ENCODE results near the gene IFNAR2.
"Not testable (repeated sequence)": the region's sequence is repeated elsewhere in the genome, so short reads cannot be mapped to it uniquely, and the experiment has no call there.

Gene IFNAR2

DNA sequence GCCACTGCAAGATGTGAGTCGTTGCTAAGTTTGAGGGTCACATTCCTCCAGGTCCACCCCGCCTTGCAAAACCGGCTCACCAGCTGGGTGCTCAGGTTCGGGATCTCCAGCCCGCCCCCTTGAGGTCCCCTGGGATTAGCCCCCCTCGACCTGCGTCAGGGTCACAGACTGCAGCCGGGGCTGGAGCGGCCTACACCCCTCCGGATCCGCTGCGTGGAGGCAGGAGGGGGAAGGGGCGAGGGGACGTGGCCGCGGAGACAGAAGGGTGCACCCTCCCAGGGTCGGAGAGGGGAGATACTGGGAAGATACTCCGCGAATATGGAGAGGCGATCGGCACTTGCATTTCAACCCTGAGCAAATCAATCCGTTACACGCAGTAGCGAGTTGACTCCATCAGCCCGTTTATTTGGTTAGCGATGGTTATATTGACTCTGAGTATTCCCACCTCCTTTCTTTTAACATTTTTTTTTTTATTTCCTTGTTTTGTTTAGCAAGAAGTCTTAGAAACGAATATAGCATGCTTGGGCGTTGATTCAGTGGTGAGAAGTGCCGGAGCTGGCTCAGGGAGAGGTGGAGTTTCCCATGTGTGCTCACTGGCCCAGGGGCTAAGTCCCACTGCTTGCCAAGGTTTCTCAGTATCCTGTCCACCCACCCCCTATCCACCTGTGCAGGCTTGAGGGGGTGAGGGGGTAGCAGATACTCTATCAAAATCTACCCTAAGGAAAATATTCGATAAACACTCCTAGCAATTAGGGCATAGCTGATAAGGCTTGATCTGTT lies 997 bp downstream of the IFNAR2 start:
- Mint-ChIP-seq H3K9me3 (no peaks in the 10 kb centered on the region), H3K4me3 (peak overlapping the region; percentile 92), H3K27ac (peak overlapping the region; percentile 91), H3K27me3 (no peaks in the 10 kb centered on the region), H3K4me1 (peaks cover 29% of the 10 kb centered on the region), H3K36me3 (peaks cover 13% of the 10 kb centered on the region)
- DNase-seq (ENCODE audit: low spot score in 2 of 2) (peak; percentile 61 to 63), ATAC-seq (ENCODE audit: low read depth) (peak; percentile 56)

DNA sequence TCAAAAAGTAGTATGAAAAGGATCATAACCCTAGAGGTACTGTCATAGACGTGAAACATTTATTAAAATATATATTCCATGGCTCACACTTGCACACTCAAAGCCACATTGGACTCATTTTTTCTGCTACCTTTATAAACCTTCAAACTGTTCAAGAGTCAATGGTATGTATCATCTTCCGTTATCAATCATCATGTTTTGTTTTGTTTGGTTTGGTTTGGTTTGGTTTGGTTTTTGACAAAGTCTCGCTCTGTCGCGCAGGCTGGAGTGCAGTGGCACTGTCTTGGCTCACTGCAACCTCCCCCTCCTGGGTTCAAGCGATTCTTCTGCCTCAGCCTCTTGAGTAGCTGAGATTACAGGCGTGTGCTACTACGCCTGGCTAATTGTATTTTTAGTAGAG lies 1.8 kb downstream of the IFNAR2 start:
- ATAC-seq (ENCODE audit: low read depth): no peak
- peak overlapping the region; percentile 89 for H3K4me3 Mint-ChIP-seq
- H3K4me1 Mint-ChIP-seq: peaks cover 35% of the 10 kb centered on the region
- H3K27ac Mint-ChIP-seq: peak overlapping the region; percentile 83
- H3K27me3 Mint-ChIP-seq: no peaks in the 10 kb centered on the region
- H3K9me3 Mint-ChIP-seq: no peaks in the 10 kb centered on the region
- H3K36me3 Mint-ChIP-seq: peaks cover 16% of the 10 kb centered on the region
- no peak for DNase-seq (ENCODE audit: low spot score in 2 of 2)

DNA sequence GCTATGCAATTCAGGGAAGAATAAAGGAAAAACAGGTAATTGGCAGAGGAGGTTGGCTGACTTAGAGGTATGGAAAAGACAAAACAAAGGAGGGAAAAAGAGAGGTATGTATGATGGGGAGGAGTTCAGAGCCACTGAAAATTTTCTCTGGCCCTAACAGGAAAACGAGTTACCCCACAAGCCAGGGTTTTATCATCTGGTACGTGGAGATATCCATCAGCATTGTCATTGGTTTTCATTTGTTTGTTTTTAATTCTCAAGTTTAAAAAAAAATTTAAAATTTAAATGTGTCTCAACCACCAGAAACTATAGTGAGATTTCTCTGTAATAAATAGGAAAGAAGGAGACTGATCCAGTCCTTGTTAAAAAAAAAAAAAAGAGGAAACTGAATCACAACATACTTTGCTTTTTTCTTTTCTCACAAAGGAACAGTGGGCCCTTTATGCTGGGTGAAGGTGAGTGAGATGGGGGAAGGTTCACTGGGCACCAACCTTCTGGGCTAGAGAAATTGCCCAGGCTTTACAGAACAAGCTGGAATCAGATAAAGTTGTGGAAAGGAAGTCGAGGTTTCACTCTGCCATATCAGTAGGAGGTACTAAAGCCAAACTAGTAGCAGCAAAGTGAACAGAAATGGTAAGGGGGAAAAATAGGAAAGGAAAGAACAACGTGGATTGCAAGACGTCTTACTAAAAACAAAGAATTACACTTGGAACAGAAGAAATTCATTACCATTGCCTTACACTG lies 2.7 kb downstream of the IFNAR2 start:
- Mint-ChIP-seq H3K9me3 (no peaks in the 10 kb centered on the region), H3K4me1 (peaks cover 43% of the 10 kb centered on the region), H3K36me3 (peaks cover 20% of the 10 kb centered on the region), H3K4me3 (peak overlapping the region; percentile 89), H3K27me3 (no peaks in the 10 kb centered on the region), H3K27ac (peak overlapping the region; percentile 83)
- DNase-seq (ENCODE audit: low spot score in 2 of 2): no peak
- ATAC-seq (ENCODE audit: low read depth): no peak

DNA sequence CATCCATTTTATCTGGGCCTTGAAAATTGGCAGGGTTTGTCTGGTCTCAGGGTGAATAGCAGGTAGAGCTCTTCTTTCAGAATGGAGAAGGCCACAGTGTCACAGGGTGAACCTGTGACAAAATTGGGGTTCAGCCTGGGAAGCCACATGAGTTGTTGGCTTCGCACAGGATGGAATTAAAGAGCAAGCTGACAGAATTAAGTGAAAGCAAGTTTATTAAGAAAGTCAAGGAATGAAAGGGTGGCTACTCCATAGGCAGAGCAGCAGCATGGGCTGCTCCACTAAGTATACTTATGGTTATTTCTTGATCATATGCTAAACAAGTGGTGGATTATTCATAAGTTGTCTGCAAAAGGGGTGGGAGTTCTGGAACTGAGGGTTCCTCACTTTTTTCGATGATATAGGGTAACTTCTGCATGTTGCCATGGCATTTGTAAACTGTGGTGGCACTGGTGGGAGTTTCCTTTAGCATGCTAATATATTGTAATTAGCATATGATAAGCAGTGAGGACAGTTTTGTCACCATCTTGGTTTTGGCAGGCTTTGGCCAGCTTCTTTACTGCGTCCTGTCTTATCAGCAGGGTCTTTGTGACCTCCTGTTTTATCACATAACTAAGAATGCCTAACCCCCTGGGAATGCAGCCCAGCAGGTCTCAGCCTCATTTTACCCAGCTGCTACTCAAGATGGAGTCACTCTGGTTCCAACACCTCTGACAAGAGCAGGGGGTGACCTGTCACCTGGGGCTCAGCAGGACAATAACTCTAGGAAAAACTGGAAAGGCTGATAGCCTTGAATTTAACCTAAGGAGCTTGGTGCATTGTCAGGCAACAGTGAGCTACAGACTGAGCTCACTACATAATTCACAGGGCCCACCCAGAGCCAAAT lies 5.1 kb downstream of the IFNAR2 start:
- H3K27me3 Mint-ChIP-seq: no peaks in the 10 kb centered on the region
- H3K27ac Mint-ChIP-seq: peak overlapping the region; percentile 75
- H3K36me3 Mint-ChIP-seq: peaks cover 23% of the 10 kb centered on the region
- DNase-seq (ENCODE audit: low spot score in 2 of 2) (no peak), ATAC-seq (ENCODE audit: low read depth) (no peak)
- no peaks in the 10 kb centered on the region for H3K9me3 Mint-ChIP-seq
- peaks cover 57% of the 10 kb centered on the region for H3K4me1 Mint-ChIP-seq
- H3K4me3 Mint-ChIP-seq: no peak overlapping the region

DNA sequence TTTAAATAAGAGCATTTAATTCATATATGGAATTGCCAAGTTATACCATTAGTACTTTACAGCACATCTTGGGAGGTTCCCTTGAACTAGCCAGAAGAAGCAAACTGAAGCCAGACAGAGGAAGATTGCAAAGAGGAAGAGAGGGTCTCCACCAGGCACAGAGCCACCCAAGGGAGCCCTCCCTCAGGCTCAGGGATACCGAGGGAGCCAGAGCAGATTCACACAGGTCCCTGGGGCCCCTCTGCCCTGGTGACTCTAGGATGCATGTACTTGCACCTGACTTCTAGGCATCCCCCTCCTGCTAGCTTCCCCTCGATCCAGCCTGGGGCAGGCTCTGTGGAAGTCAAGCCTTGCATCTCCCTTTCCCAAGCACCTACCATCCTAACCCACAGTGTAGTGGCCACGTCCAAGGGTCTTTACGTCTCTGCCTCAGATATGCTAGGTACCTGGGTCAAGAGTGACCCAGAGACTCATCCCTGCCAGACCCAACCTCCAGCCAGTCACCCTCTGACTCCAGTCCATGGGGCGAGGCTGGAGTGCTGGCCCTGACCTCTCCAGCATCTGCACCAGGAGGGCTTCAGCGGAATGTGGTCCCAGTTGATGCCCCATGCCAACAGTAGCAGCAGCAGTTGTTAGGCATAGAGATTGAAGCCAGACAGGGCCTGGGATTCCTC lies 6.4 kb downstream of the IFNAR2 start:
- no peak for ATAC-seq (ENCODE audit: low read depth)
- peaks cover 25% of the 10 kb centered on the region for H3K36me3 Mint-ChIP-seq
- H3K4me3 Mint-ChIP-seq: no peak overlapping the region

DNA sequence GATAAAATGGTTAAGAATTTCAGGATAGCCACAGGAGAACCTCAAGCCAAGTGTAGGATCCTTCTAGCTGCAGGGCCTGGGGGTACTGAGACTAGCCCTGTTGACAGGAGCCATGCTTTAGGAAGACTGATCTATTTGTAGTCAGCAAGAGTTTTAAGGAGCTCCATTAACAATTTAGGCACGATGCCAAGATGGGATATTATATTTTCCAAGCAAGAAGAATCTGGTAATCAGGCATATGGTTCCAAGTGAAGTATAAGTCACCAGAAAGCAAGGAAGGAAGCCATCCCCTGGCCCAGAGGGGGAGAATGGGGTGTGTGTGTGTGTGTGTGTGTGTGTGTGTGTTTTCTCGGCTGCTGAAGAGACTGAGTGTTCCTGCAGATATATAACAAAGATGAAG lies 7.0 kb downstream of the IFNAR2 start:
- no peak for DNase-seq (ENCODE audit: low spot score in 2 of 2)
- Mint-ChIP-seq H3K36me3 (peaks cover 26% of the 10 kb centered on the region), H3K27ac (peak overlapping the region; percentile 18), H3K9me3 (no peaks in the 10 kb centered on the region), H3K27me3 (no peaks in the 10 kb centered on the region), H3K4me3 (no peak overlapping the region), H3K4me1 (peaks cover 57% of the 10 kb centered on the region)
- no peak for ATAC-seq (ENCODE audit: low read depth)

More for the DNA sequence above, 6.4 kb downstream of the IFNAR2 start:
- no peaks in the 10 kb centered on the region for H3K9me3 Mint-ChIP-seq
- H3K27me3 Mint-ChIP-seq: no peaks in the 10 kb centered on the region
- peaks cover 61% of the 10 kb centered on the region for H3K4me1 Mint-ChIP-seq
- peak overlapping the region; percentile 18 for H3K27ac Mint-ChIP-seq
- DNase-seq (ENCODE audit: low spot score in 2 of 2): no peak

DNA sequence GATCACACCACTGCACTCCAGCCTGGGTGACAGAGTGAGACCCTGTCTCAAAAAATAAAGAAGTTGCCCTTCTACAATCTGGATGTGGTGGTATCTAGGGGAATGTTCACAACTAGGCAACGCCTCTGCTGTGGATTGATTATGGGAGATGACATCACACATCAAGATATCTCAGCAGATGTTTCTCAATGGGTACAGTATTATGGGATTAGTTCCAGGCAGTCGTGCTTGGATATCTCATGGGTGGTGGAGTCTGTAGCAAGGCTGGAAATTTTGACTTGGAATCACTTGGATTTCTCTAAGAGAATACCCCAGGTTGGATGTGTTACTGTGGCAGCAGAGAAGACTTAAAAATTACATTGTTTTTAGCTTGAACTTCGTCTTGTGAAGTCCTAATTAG lies 7.7 kb downstream of the IFNAR2 start:
- Mint-ChIP-seq H3K36me3 (peaks cover 31% of the 10 kb centered on the region), H3K9me3 (no peaks in the 10 kb centered on the region), H3K27me3 (no peaks in the 10 kb centered on the region), H3K4me1 (peaks cover 52% of the 10 kb centered on the region), H3K27ac (peak overlapping the region; percentile 69), H3K4me3 (no peak overlapping the region)
- no peak for DNase-seq (ENCODE audit: low spot score in 2 of 2)
- no peak for ATAC-seq (ENCODE audit: low read depth)

DNA sequence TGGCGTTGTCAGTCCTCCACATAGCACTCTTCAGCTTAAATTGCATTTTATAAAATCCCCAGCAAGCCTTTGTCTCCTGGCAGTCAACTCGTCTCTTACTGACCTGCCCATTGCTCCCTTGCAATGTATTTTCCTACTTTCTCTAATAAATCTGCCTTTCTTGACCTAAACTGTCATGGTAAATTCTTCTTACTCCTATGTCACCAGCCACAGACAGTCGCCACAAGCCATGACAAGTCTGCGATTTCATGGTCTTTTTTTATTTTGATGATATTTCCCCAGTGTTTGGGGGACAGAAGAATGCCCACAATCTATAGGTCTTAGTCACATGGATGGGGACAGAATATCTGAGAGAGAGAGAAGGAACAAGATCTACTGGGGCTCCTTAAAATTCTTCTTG lies 8.4 kb downstream of the IFNAR2 start:
- no peak for DNase-seq (ENCODE audit: low spot score in 2 of 2)
- no peaks in the 10 kb centered on the region for H3K9me3 Mint-ChIP-seq
- H3K36me3 Mint-ChIP-seq: peaks cover 24% of the 10 kb centered on the region
- H3K27ac Mint-ChIP-seq: peak overlapping the region; percentile 69
- H3K4me3 Mint-ChIP-seq: peak overlapping the region; percentile 27
- peaks cover 45% of the 10 kb centered on the region for H3K4me1 Mint-ChIP-seq
- H3K27me3 Mint-ChIP-seq: no peaks in the 10 kb centered on the region
- ATAC-seq (ENCODE audit: low read depth): no peak

DNA sequence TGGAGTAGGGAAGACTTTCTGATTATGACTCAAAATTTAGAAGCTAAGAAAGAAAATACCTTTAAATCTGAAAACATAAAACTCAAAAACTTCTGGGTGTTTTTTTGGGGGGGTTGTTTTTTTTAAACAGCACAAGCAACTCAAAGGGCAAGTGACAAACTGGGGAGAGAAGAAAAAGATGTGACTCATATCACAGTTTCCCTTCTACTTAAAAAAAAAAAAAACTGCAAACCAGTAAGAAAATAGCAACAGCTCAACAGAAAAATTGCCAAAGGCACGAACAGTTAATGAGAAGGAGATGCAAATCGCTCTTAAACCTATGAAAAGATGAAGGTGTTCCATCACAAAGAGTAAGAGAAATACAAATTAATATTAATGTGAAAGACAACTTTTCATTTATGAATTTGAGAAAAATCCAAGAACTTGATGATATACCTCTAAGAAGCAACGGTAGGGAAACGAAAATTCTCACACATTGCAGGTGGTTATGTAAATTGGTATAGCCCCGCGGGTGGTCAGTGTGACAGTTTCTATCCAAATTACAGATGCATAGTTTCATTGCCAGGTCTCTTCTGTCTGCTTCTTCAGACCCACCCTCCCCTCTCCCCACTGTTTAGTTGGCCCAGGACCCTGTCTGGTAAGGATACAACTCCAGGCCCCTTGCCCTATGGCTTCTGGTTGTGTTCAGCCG lies 9.0 kb downstream of the IFNAR2 start:
- DNase-seq (ENCODE audit: low spot score in 2 of 2): no peak
- peaks cover 43% of the 10 kb centered on the region for H3K4me1 Mint-ChIP-seq
- H3K9me3 Mint-ChIP-seq: no peaks in the 10 kb centered on the region

DNA sequence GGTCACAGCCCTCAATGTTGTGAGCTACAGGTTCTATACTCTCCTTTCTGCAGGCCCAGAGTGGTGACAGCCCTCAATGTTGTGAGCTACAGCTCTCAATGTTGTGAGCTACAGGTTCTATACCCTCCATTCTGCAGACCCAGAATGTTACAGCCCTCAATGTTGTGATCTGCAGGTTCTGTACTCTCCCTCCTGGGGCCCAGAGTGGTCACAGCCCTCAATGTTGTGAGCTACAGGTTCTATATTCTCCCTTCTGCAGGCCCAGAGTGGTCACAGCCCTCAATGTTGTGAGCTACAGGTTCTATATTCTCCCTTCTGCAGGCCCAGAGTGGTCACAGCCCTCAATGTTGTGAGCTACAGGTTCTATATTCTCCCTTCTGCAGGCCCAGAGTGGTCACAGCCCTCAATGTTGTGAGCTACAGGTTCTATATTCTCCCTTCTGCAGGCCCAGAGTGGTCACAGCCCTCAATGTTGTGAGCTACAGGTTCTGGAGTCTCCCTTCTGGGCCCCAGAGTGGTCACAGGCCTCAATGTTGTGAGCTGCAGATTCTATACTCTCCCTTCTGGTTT lies 9.9 kb downstream of the IFNAR2 start:
- not testable (repeated sequence) for H3K9me3 Mint-ChIP-seq; DNase-seq (ENCODE audit: low spot score in 2 of 2); H3K27me3 Mint-ChIP-seq; ATAC-seq (ENCODE audit: low read depth)
- H3K4me3 Mint-ChIP-seq: peak overlapping the region; percentile 62
- H3K36me3 Mint-ChIP-seq: peaks cover 26% of the 10 kb centered on the region
- H3K4me1 Mint-ChIP-seq: peaks cover 43% of the 10 kb centered on the region
- H3K27ac Mint-ChIP-seq: peak overlapping the region; percentile 77

More for the DNA sequence above, 9.0 kb downstream of the IFNAR2 start:
- peaks cover 27% of the 10 kb centered on the region for H3K36me3 Mint-ChIP-seq
- H3K4me3 Mint-ChIP-seq: peak overlapping the region; percentile 52
- H3K27ac Mint-ChIP-seq: peak overlapping the region; percentile 69
- no peaks in the 10 kb centered on the region for H3K27me3 Mint-ChIP-seq
- ATAC-seq (ENCODE audit: low read depth): peak; percentile 61

DNA sequence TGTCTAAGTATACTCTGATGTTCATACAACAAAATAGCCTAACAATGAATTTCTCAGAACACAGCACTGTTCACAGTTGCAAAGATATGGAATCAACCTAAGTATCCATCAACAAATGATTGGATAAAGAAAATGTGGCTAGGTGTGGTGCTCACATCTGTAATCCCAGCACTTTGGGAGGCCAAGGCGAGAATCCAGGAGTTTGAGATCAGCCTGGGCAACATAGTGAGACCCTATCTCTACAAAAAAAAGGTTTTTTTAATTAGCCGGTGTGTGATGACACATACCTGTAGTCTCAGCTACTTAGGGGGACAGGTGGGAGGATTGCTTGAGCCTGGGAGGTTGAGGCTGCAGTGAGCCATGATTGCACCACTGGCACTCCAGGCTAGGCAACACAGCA lies 10.7 kb downstream of the IFNAR2 start:
- Mint-ChIP-seq H3K9me3 (no peaks in the 10 kb centered on the region), H3K4me3 (no peak overlapping the region), H3K27ac (peak overlapping the region; percentile 77), H3K27me3 (no peaks in the 10 kb centered on the region), H3K4me1 (peaks cover 41% of the 10 kb centered on the region), H3K36me3 (peaks cover 31% of the 10 kb centered on the region)
- no peak for ATAC-seq (ENCODE audit: low read depth)
- no peak for DNase-seq (ENCODE audit: low spot score in 2 of 2)

DNA sequence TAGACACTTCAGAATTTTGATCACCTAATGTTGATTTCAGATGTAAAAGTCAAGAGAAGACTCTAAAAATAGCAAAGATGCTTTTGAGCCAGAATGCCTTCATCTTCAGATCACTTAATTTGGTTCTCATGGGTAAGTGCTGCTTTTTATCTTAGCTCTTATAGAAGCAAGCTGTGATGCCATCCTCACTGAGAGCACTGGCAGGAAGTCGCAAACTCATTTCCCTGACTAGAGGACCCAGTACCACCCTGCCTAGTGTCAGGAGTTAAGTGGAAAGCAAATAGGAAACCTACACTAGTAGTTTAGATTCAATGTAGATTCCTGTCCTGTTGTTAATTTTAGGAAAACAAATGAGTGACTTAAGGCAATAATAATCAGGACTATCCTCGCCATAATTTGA lies 12.1 kb downstream of the IFNAR2 start:
- Mint-ChIP-seq H3K36me3 (peaks cover 37% of the 10 kb centered on the region), H3K9me3 (no peaks in the 10 kb centered on the region), H3K4me3 (no peak overlapping the region), H3K27ac (no peak overlapping the region), H3K27me3 (no peaks in the 10 kb centered on the region), H3K4me1 (peaks cover 32% of the 10 kb centered on the region)
- DNase-seq (ENCODE audit: low spot score in 2 of 2) (no peak), ATAC-seq (ENCODE audit: low read depth) (no peak)

DNA sequence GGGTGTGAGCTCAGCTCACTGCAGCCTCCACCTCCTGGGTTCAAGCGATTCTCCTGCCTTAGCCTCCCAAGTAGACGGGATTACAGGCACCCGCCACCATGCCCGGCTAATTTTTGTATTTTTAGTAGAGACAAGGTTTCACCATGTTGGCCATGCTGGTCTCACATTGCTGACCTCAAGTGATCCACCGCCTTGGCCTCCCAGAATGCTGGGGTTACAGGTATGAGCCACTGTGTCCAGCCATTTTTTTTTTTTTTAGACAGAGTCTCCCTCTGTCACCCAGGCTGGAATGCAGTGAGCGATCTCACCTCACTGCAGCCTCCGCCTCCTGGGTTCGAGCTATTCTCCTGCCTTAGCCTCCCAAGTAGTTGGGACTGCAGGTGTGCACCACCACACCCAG lies 13.1 kb downstream of the IFNAR2 start:
- H3K4me3 Mint-ChIP-seq; H3K9me3 Mint-ChIP-seq; H3K27ac Mint-ChIP-seq; ATAC-seq (ENCODE audit: low read depth); DNase-seq (ENCODE audit: low spot score in 2 of 2); H3K27me3 Mint-ChIP-seq: not testable (repeated sequence)
- H3K36me3 Mint-ChIP-seq: peaks cover 40% of the 10 kb centered on the region
- peaks cover 28% of the 10 kb centered on the region for H3K4me1 Mint-ChIP-seq

All from memory B cell (primary cell).